Measurements from ENCODE around the gene NEK6. TPM values are rescaled to one million over a fixed set of nuclear protein-coding genes. Genes with fewer than 3 reads are reported as not detected.

Gene NEK6
- total RNA-seq, 2 experiments from 2014 or later: 19.9 to 20.9 TPM

- no peak overlapping the region for H3K4me3 Mint-ChIP-seq
- peaks cover 23% of the 10 kb centered on the region for H3K27me3 Mint-ChIP-seq (ENCODE audit: low read depth)
- ATAC-seq (no peak), DNase-seq (no peak)
- peaks cover 51% of the 10 kb centered on the region for H3K4me1 Mint-ChIP-seq (ENCODE audit: low read depth)
- ChIA-PET CTCF (no interaction called here), POLR2A (no interaction called here)
- no peak overlapping the region for H3K27ac Mint-ChIP-seq
- no peaks in the 10 kb centered on the region for H3K9me3 Mint-ChIP-seq (ENCODE audit: insufficient read depth)
- peaks cover 3% of the 10 kb centered on the region for H3K36me3 Mint-ChIP-seq (ENCODE audit: low read depth)
Measured at GRCh38 chr9:124255222-124255621, 2.5 kb upstream of the NEK6 start.

- Mint-ChIP-seq H3K36me3 (ENCODE audit: low read depth) (peaks cover 6% of the 10 kb centered on the region), H3K4me3 (peak overlapping the region; percentile 84), H3K4me1 (ENCODE audit: low read depth) (peaks cover 52% of the 10 kb centered on the region), H3K27ac (peak overlapping the region; percentile 47), H3K27me3 (ENCODE audit: low read depth) (peaks cover 33% of the 10 kb centered on the region), H3K9me3 (ENCODE audit: insufficient read depth) (no peaks in the 10 kb centered on the region)
- ChIA-PET POLR2A (no interaction called here), CTCF (no interaction called here)
- DNase-seq: no peak
- ATAC-seq: no peak
Measured at GRCh38 chr9:124256517-124257069, 1.2 kb upstream of the NEK6 start.

- ATAC-seq (no peak), DNase-seq (no peak)
- H3K4me3 Mint-ChIP-seq: peak overlapping the region; percentile 84
- ChIA-PET CTCF (no interaction called here), POLR2A (no interaction called here)
- H3K27me3 Mint-ChIP-seq (ENCODE audit: low read depth): peaks cover 35% of the 10 kb centered on the region
- H3K36me3 Mint-ChIP-seq (ENCODE audit: low read depth): peaks cover 6% of the 10 kb centered on the region
- peaks cover 47% of the 10 kb centered on the region for H3K4me1 Mint-ChIP-seq (ENCODE audit: low read depth)
- peak overlapping the region; percentile 79 for H3K27ac Mint-ChIP-seq
- H3K9me3 Mint-ChIP-seq (ENCODE audit: insufficient read depth): no peaks in the 10 kb centered on the region
Measured at GRCh38 chr9:124257070-124257843, 492 bp upstream of the NEK6 start.

GRCh38 chr9:124258607-124259157, 933 bp downstream of the NEK6 start:
- CTCF ChIA-PET: no interaction called here
- H3K27ac Mint-ChIP-seq: peak overlapping the region; percentile 91
- peak overlapping the region; percentile 93 for H3K4me3 Mint-ChIP-seq

GRCh38 chr9:124259158-124259808, 1.5 kb downstream of the NEK6 start:
- Mint-ChIP-seq H3K27me3 (ENCODE audit: low read depth) (peaks cover 35% of the 10 kb centered on the region), H3K27ac (no peak overlapping the region), H3K9me3 (ENCODE audit: insufficient read depth) (no peaks in the 10 kb centered on the region), H3K36me3 (ENCODE audit: low read depth) (peaks cover 6% of the 10 kb centered on the region), H3K4me1 (ENCODE audit: low read depth) (peaks cover 40% of the 10 kb centered on the region), H3K4me3 (peak overlapping the region; percentile 93)
- ATAC-seq: no peak
- ChIA-PET POLR2A (no interaction called here), CTCF (no interaction called here)
- DNase-seq: no peak

More at GRCh38 chr9:124258607-124259157, 933 bp downstream of the NEK6 start:
- ATAC-seq (peak; percentile 32), DNase-seq (no peak)
- POLR2A ChIA-PET: no interaction called here
- Mint-ChIP-seq H3K4me1 (ENCODE audit: low read depth) (peaks cover 46% of the 10 kb centered on the region), H3K9me3 (ENCODE audit: insufficient read depth) (no peaks in the 10 kb centered on the region), H3K27me3 (ENCODE audit: low read depth) (peaks cover 35% of the 10 kb centered on the region), H3K36me3 (ENCODE audit: low read depth) (peaks cover 6% of the 10 kb centered on the region)

- H3K9me3 Mint-ChIP-seq (ENCODE audit: insufficient read depth): no peaks in the 10 kb centered on the region
- no peak for ATAC-seq
- no peak overlapping the region for H3K4me3 Mint-ChIP-seq
- H3K27ac Mint-ChIP-seq: no peak overlapping the region
- DNase-seq: no peak
- CTCF ChIA-PET: no interaction called here
- POLR2A ChIA-PET: no interaction called here
- peaks cover 35% of the 10 kb centered on the region for H3K27me3 Mint-ChIP-seq (ENCODE audit: low read depth)
- peaks cover 37% of the 10 kb centered on the region for H3K4me1 Mint-ChIP-seq (ENCODE audit: low read depth)
- peaks cover 6% of the 10 kb centered on the region for H3K36me3 Mint-ChIP-seq (ENCODE audit: low read depth)
Measured at GRCh38 chr9:124260769-124261603, 3.2 kb downstream of the NEK6 start.

- no peaks in the 10 kb centered on the region for H3K9me3 Mint-ChIP-seq (ENCODE audit: insufficient read depth)
- POLR2A ChIA-PET: no interaction called here
- CTCF ChIA-PET: no interaction called here
- H3K36me3 Mint-ChIP-seq (ENCODE audit: low read depth): peaks cover 6% of the 10 kb centered on the region
- DNase-seq: no peak
- H3K4me3 Mint-ChIP-seq: no peak overlapping the region
- H3K27me3 Mint-ChIP-seq (ENCODE audit: low read depth): peaks cover 34% of the 10 kb centered on the region
- peaks cover 40% of the 10 kb centered on the region for H3K4me1 Mint-ChIP-seq (ENCODE audit: low read depth)
- no peak for ATAC-seq
- no peak overlapping the region for H3K27ac Mint-ChIP-seq
Measured at GRCh38 chr9:124261736-124262648, 4.2 kb downstream of the NEK6 start.

- ChIA-PET POLR2A (no interaction called here), CTCF (no interaction called here)
- no peak for ATAC-seq
- DNase-seq: no peak
- H3K27ac Mint-ChIP-seq: no peak overlapping the region
- H3K36me3 Mint-ChIP-seq (ENCODE audit: low read depth): peaks cover 6% of the 10 kb centered on the region
- H3K4me1 Mint-ChIP-seq (ENCODE audit: low read depth): peaks cover 40% of the 10 kb centered on the region
- no peak overlapping the region for H3K4me3 Mint-ChIP-seq
- peaks cover 28% of the 10 kb centered on the region for H3K27me3 Mint-ChIP-seq (ENCODE audit: low read depth)
- H3K9me3 Mint-ChIP-seq (ENCODE audit: insufficient read depth): no peaks in the 10 kb centered on the region
Measured at GRCh38 chr9:124262649-124262972, 4.9 kb downstream of the NEK6 start.

GRCh38 chr9:124263213-124263612, 5.5 kb downstream of the NEK6 start:
- ChIA-PET CTCF (no interaction called here), POLR2A (no interaction called here)
- no peak for ATAC-seq
- peaks cover 6% of the 10 kb centered on the region for H3K36me3 Mint-ChIP-seq (ENCODE audit: low read depth)
- H3K27ac Mint-ChIP-seq: no peak overlapping the region
- H3K4me3 Mint-ChIP-seq: no peak overlapping the region
- peaks cover 27% of the 10 kb centered on the region for H3K27me3 Mint-ChIP-seq (ENCODE audit: low read depth)
- H3K4me1 Mint-ChIP-seq (ENCODE audit: low read depth): peaks cover 44% of the 10 kb centered on the region
- no peaks in the 10 kb centered on the region for H3K9me3 Mint-ChIP-seq (ENCODE audit: insufficient read depth)
- DNase-seq: no peak

GRCh38 chr9:124263800-124264426, 6.2 kb downstream of the NEK6 start:
- DNase-seq (no peak), ATAC-seq (no peak)
- H3K4me3 Mint-ChIP-seq: no peak overlapping the region
- H3K9me3 Mint-ChIP-seq (ENCODE audit: insufficient read depth): no peaks in the 10 kb centered on the region
- peaks cover 5% of the 10 kb centered on the region for H3K36me3 Mint-ChIP-seq (ENCODE audit: low read depth)
- ChIA-PET CTCF (no interaction called here), POLR2A (no interaction called here)
- no peak overlapping the region for H3K27ac Mint-ChIP-seq
- peaks cover 40% of the 10 kb centered on the region for H3K4me1 Mint-ChIP-seq (ENCODE audit: low read depth)
- peaks cover 22% of the 10 kb centered on the region for H3K27me3 Mint-ChIP-seq (ENCODE audit: low read depth)

GRCh38 chr9:124264823-124265233, 7.1 kb downstream of the NEK6 start:
- DNase-seq: no peak
- Mint-ChIP-seq H3K27me3 (ENCODE audit: low read depth) (peaks cover 16% of the 10 kb centered on the region), H3K4me1 (ENCODE audit: low read depth) (peaks cover 31% of the 10 kb centered on the region), H3K36me3 (ENCODE audit: low read depth) (peaks cover 5% of the 10 kb centered on the region), H3K4me3 (no peak overlapping the region), H3K27ac (no peak overlapping the region), H3K9me3 (ENCODE audit: insufficient read depth) (no peaks in the 10 kb centered on the region)
- CTCF ChIA-PET: no interaction called here
- ATAC-seq: no peak
- POLR2A ChIA-PET: no interaction called here

Data from activated CD8-positive, alpha-beta T cell treated with anti-CD3 and anti-CD28 coated beads, Interleukin-2, amount 10 ng/mL, durations not matched to agents 7 days and 5 days (primary cell).